IPS-18c (cell line): ENCODE results near the gene SCFD1.
"Not testable (repeated sequence)": the region's sequence is repeated elsewhere in the genome, so short reads cannot be mapped to it uniquely, and the experiment has no call there.

Source experiments
- H3K4me3 ChIP-seq: 2 replicates; pipeline ENCODE4 v1.7.0; 2013; ENCODE audit warnings: low read depth, mild to moderate bottlenecking, low read length, moderate library complexity; ENCODE audit not compliant: insufficient read depth
- H3K9me3 ChIP-seq: one replicate; pipeline ENCODE4 v1.6.1; 2013; ENCODE audit warnings: mild to moderate bottlenecking, low read length, moderate library complexity; ENCODE audit not compliant: control insufficient read depth, insufficient read depth

The SCFD1 gene

DNA sequence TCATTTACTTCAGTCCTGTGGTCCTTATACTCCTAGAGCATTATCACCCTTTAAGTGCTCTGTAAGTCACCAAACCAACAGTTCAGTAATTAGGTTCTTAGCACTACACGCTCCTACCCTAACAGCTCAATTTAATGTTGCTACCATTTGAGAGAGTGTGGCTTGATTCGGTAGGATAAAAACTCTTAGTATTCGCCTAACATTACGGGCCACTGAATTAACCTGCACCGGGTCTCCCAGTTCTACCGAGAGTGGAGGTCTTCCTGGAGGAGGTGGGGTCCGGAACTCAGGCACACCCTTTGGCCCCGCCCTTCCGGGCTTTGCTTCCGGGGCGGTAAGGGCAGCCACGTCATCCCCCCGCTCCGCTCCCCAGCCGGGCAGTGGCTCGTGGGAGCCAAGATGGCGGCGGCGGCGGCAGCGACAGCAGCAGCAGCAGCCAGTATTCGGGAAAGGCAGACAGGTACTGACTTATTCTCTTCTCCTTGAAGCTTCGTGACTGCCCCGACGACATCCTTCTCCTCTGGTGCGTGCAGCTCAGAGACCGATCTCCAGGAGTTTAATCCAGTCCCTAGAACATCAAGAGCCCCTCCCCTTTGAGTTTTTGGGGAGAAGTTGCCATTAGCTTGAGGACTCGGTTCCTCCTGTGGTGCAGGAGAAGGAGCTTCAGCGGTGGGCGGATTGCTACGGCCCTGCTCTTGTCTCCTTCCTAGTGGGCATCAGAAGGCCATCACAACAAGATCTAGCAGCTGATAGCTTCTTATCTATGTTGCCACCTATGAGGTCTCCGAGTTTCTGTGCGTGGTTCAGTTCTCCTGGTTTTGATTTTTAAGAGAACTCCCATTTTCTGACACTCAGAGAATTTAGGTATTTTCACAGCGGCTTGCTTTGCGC, at the start of gene SCFD1:
Gene SCFD1, plus strand, starts transcription at position 380 of the 891 bp plus-strand sequence. Its CDS starts 20 bp downstream, at position 400.
- Histone ChIP-seq H3K4me3 (peak within 1 kb of the TSS; percentile 70), H3K9me3 (no peaks in the 10 kb centered on the region)

DNA sequence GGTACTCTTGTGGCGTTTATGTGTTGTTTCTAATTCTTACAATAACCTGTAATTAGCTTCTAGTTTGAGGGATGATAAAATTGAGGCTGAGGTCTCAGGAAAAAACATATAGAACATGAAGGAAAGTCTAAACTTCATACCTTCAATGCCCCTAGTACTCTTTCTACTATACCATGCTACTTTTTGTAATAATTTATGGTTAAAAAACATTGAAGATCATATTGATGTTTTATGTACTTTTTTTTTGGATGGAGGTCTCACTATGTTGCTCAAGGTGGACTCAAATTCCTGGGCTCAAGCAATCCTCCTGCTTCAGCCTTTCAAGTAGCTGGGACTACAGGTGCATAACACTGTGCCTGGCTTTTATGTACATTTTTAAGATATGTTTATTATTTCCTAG, 49.3 kb upstream of the SCFD1 start:
- Histone ChIP-seq H3K4me3 (no peak overlapping the region), H3K9me3 (no peaks in the 10 kb centered on the region)

GRCh38 chr14:30573226-30573814, 48.8 kb upstream of the SCFD1 start:
- Histone ChIP-seq H3K9me3 (no peaks in the 10 kb centered on the region), H3K4me3 (no peak overlapping the region)

DNA sequence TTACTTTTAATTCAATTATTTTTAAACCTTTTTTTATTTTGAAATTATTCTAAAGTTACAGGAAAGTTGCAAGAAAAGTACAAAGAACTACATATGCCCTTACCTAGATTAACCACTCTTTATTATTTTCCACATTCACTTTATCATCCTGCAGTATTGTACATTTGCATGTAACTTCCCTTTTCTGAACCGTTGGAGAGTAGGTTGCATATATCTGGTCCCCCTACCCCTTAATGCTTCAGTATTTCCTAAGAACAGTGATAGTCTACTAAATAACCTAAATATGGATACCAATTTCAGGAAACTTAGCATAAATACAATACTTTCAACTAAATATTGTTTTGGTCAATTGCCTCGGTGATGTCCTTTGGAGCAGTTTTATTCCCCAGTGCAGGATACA, 48.2 kb upstream of the SCFD1 start:
- Histone ChIP-seq H3K4me3 (no peak overlapping the region), H3K9me3 (no peaks in the 10 kb centered on the region)

DNA sequence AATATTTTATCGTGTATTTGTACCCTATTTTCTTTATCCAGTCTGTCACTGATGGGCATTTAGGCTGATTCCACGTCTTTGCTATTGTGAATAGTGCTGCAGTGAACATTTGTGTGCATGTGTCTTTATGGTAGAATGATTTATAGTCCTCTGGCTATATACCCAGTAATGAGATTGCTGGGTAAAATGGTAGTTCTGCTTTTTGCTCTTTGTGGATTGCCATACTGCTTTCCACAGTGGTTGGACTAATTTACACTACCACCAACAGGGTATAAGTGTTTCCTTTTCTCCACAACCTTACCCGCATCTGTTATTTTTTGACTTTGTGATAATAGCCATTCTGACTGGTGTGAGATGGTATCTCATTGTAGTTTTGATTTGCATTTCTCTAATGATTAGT, 47.3 kb upstream of the SCFD1 start:
- H3K9me3 ChIP-seq, H3K4me3 ChIP-seq: not testable (repeated sequence)

DNA sequence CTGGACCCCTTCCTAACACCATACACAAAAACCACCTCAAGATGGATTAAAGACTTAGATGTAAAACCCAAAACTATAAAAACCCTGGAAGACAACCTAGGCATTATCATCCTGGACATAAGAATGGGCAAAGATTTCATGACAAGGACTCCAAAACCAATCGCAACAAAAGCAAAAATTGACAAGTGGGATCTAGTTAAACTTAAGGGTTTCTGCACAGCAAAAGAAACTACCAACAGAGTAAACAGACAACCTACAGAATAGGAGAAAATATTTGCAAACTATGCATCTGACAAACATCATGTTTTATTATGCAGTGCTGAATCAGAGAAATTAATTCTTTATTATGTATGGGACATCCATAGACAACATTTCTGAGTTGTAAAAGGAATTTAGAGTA, 45.8 kb upstream of the SCFD1 start:
- H3K4me3 ChIP-seq, H3K9me3 ChIP-seq: not testable (repeated sequence)

DNA sequence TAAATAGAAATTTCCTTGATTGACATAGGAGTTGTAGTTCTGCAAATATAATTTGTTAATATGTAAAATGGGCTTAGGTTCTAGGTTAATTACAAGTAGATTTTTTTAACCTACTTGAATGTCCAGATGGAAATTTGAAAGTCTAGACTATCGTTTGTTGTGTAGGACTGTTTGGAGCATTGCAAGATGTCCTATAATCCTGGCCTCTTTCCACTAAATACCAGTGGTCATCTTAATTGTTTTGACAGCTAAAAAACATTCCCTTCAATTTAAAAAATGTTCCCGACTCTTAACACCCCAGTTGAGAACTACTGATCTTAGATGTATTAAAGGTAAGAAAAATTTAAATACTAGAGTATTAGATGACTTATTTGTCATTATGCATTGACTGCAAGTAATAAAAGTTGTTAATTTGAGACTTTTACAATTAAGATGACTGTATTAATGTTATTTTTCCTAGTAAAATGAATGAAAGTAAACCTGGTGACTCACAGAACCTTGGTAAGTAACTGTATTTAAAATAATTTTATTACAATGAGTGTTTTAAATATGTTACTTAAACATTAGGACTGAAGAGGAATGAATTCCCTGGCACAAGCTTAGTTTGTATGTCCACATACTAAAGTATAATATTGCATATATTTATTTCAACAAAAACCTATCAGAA, 41.4 kb upstream of the SCFD1 start:
- H3K9me3 ChIP-seq, result no peaks in the 10 kb centered on the region
- no peak overlapping the region for H3K4me3 ChIP-seq

DNA sequence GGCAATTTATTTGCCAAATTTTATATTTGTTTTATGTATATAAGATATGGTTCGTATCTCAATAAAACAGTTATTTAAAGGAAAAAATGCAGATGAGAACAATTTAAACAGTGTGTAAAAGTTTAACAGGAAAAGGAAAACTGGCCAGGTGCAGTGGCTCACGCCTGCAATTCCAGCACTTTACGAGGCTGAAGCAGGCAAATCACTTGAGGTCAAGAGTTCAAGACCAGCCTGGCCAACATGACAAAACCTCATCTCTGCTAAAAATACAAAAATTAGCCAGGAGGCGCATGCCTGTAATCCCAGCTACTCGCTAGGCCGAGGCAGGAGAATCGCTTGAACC, 40.9 kb upstream of the SCFD1 start:
- H3K4me3 ChIP-seq, result no peak overlapping the region

GRCh38 chr14:30582376-30582775, 39.7 kb upstream of the SCFD1 start:
- Histone ChIP-seq H3K4me3 (no peak overlapping the region), H3K9me3 (no peaks in the 10 kb centered on the region)

More for the DNA sequence above, 40.9 kb upstream of the SCFD1 start:
- H3K9me3 ChIP-seq, result no peaks in the 10 kb centered on the region

DNA sequence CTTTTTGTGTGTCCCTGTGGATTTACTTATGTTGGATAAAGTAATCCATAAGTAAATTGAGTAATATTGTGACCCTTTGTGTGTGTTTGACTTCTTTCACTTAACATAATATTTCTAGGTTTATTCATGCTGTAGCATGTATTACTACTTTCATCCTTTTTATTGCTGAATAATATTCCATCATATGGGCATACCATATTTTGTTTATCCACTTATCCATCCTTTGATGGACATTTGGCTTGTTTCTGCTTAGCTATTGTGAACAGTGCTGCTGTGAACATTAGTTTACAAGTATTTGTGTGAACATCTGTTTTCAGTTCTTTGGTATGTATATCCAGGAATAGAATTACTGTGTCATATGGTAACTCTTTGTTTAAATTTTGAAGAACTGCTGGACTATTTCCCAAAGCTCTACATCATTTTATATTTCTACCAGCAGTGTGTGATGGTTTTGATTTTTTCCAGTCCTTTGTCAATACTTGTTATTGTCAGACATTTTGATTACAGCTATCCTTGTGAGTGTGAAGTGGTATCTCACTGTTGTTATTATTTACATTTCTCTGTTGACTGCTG, 38.0 kb upstream of the SCFD1 start:
- H3K4me3 ChIP-seq, result no peak overlapping the region

GRCh38 chr14:30585204-30585603, 36.9 kb upstream of the SCFD1 start:
- Histone ChIP-seq H3K9me3 (no peaks in the 10 kb centered on the region), H3K4me3 (no peak overlapping the region)

More for the DNA sequence above, 38.0 kb upstream of the SCFD1 start:
- H3K9me3 ChIP-seq, result no peaks in the 10 kb centered on the region

- no peaks in the 10 kb centered on the region for H3K9me3 ChIP-seq
- H3K4me3 ChIP-seq, result no peak overlapping the region
These were observed 35.0 kb upstream of the SCFD1 start for GRCh38 chr14:30587141-30587540.

- H3K4me3 ChIP-seq, result no peak overlapping the region
- H3K9me3 ChIP-seq, result no peaks in the 10 kb centered on the region
These were observed 33.2 kb upstream of the SCFD1 start for GRCh38 chr14:30588873-30589272.

DNA sequence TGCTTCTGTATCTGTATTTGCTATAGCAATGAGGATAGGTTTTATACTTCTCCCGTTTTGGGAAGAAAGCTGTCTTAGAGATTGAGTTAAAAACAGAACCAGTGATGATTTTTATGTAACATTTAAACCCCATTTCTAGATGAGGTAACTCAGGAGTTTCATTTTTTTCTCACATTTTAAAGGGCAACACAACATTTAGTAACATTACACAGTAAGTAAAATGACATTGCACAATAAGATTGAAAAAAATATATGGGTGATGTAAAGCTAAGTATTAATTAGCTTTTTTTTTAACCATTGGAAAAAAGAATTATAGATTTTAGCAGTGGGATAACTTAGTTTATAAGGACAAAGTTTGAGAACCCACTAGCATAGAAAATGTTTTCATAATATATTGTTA, 25.2 kb upstream of the SCFD1 start:
- no peak overlapping the region for H3K4me3 ChIP-seq
- H3K9me3 ChIP-seq, result no peaks in the 10 kb centered on the region

GRCh38 chr14:30597504-30597903, 24.6 kb upstream of the SCFD1 start:
- Histone ChIP-seq H3K9me3 (no peaks in the 10 kb centered on the region), H3K4me3 (no peak overlapping the region)

DNA sequence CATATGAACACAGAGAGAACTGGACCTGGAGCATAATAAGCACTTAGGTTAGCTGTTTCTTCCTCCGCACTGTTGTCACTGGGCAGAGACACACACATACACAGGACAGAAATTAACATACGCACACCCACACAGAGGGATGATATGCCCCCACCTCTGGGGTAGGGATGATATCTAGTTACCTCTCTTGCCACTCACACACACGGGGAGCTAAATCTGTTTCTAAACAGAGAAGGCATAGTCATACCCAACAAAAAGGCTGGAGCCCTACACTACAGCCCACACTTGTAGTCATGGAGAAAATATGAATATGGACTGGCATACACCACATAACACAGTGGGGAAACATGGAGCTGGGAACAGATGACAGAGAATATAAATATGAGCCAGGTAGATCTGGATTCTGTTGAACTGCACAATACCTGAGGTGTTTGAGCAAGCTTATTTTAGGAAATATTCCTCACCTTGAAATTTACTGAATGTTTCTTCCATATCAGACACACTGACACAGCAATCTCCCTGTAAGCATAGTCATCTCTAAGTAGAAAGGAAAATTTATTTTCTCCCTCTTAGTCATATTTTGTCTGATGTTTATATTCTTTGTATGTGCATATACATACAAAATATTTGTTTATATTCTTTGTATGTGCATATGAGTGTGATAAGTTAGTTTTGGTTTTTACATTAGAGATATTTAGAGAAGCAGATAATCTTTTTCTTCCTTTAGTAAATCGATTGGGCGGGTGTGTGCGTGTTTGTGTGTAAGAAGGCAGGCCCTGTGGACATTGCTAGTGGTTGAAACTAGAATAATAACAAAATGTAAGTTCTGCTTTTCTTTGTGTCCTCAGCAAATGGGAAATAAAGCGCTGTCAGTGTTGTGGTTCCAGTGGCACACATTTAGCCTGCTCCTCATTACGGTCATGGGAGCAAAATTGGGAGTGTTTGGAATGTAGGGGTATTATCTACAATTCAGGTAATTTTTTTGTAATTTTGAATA, 20.9 kb upstream of the SCFD1 start:
- no peak overlapping the region for H3K4me3 ChIP-seq
- no peaks in the 10 kb centered on the region for H3K9me3 ChIP-seq

DNA sequence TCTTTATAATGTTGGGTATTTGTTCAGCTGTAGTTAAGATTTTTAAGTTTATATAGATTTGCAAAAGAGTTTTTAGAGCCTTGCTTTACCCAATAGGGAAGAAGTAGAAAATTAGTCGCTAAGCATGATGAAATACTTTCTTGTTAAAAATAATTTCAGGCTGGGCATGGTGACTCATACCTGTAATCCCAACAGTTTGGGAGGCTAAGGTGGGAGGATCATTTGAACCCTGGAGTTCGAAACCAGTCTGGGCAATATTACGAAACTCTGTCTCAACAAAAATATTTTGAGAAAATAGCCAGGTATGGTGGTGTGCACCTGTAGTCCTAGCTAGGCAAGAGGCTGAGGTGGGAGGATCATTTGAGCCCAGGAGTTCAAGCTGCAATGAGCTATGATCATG, 18.7 kb upstream of the SCFD1 start:
- H3K9me3 ChIP-seq, result no peaks in the 10 kb centered on the region
- no peak overlapping the region for H3K4me3 ChIP-seq
